ENCODE measurements around the gene GIMAP7. TPM values are rescaled to one million over a fixed set of nuclear protein-coding genes. Genes with fewer than 3 reads are reported as not detected.

The GIMAP7 gene
- total RNA-seq, 2 donors from 2014 or later, result 32.2 to 79.9 TPM

GRCh38 chr7:150556521-150557138, 42.0 kb downstream of the GIMAP7 start:
- Mint-ChIP-seq H3K36me3 (peaks cover 45 to 77% of the 10 kb centered on the region in 2 donors), H3K9me3 (peaks cover 28 to 53% of the 10 kb centered on the region in 2 donors), H3K27ac (peak overlapping the region; percentile 84 to 88)
- ATAC-seq (peak; percentile 71 to 75), DNase-seq (ENCODE audit: low spot score in 2 of 2) (no peak)

- no peak for DNase-seq (ENCODE audit: low spot score in 2 of 2)
- ATAC-seq, result peak in 1 of 2 donors; percentile 21
- Mint-ChIP-seq H3K36me3 (peaks cover 26 to 60% of the 10 kb centered on the region in 2 donors), H3K27ac (peak overlapping the region; percentile 59 to 88), H3K9me3 (peaks cover 11 to 23% of the 10 kb centered on the region in 2 donors)
Observed at GRCh38 chr7:150560486-150560885, 45.8 kb downstream of the GIMAP7 start.

- H3K9me3 Mint-ChIP-seq, result peaks cover 11 to 19% of the 10 kb centered on the region in 2 donors
- ATAC-seq (no peak), DNase-seq (ENCODE audit: low spot score in 2 of 2) (no peak)
- peak overlapping the region in 1 of 2 donors; percentile 88 for H3K27ac Mint-ChIP-seq
- H3K36me3 Mint-ChIP-seq, result peaks cover 31 to 65% of the 10 kb centered on the region in 2 donors
Observed at GRCh38 chr7:150562919-150563318, 48.2 kb downstream of the GIMAP7 start.

GRCh38 chr7:150564006-150564405, 49.3 kb downstream of the GIMAP7 start:
- Mint-ChIP-seq H3K9me3 (peaks cover 15 to 23% of the 10 kb centered on the region in 2 donors), H3K27ac (peak overlapping the region; percentile 82 to 88), H3K36me3 (peaks cover 38 to 68% of the 10 kb centered on the region in 2 donors)
- peak; percentile 68 to 79 for ATAC-seq
- DNase-seq (ENCODE audit: low spot score in 2 of 2), result no peak

- peaks cover 21 to 28% of the 10 kb centered on the region in 2 donors for H3K9me3 Mint-ChIP-seq
- peaks cover 44 to 69% of the 10 kb centered on the region in 2 donors for H3K36me3 Mint-ChIP-seq
- DNase-seq (ENCODE audit: low spot score in 2 of 2), result no peak
- peak in 1 of 2 donors; percentile 14 for ATAC-seq
- H3K27ac Mint-ChIP-seq, result peak overlapping the region; percentile 82 to 88
Observed at GRCh38 chr7:150564566-150564965, 49.9 kb downstream of the GIMAP7 start.

- H3K9me3 Mint-ChIP-seq, result peaks cover 19 to 26% of the 10 kb centered on the region in 2 donors
- H3K36me3 Mint-ChIP-seq, result peaks cover 46 to 69% of the 10 kb centered on the region in 2 donors
- DNase-seq (ENCODE audit: low spot score in 2 of 2) (no peak), ATAC-seq (no peak)
- peak overlapping the region; percentile 88 to 96 for H3K27ac Mint-ChIP-seq
Observed at GRCh38 chr7:150565239-150565638, 50.6 kb downstream of the GIMAP7 start.

GRCh38 chr7:150566123-150566522, 51.5 kb downstream of the GIMAP7 start:
- Mint-ChIP-seq H3K36me3 (peaks cover 52 to 69% of the 10 kb centered on the region in 2 donors), H3K27ac (peak overlapping the region; percentile 88 to 99), H3K9me3 (peaks cover 15 to 21% of the 10 kb centered on the region in 2 donors)
- no peak for DNase-seq (ENCODE audit: low spot score in 2 of 2)
- no peak for ATAC-seq

GRCh38 chr7:150566572-150566971, 51.9 kb downstream of the GIMAP7 start:
- peaks cover 56 to 69% of the 10 kb centered on the region in 2 donors for H3K36me3 Mint-ChIP-seq
- ATAC-seq, result peak; percentile 36 to 62

GRCh38 chr7:150567169-150567568, 52.5 kb downstream of the GIMAP7 start, which contains the start of gene GIMAP4:
Gene GIMAP4 (plus strand): TSS chr7:150567390. CDS start chr7:150569902, 2,512 bp downstream.
- DNase-seq (ENCODE audit: low spot score in 2 of 2) (no peak), ATAC-seq (peak in 1 of 2 donors; percentile 61)
- Mint-ChIP-seq H3K27ac (peak within 1 kb of the TSS; percentile 88 to 99), H3K9me3 (peaks cover 12 to 19% of the 10 kb centered on the region in 2 donors), H3K36me3 (peaks cover 57 to 69% of the 10 kb centered on the region in 2 donors)

More at GRCh38 chr7:150566572-150566971, 51.9 kb downstream of the GIMAP7 start:
- H3K9me3 Mint-ChIP-seq, result peaks cover 15 to 19% of the 10 kb centered on the region in 2 donors
- no peak for DNase-seq (ENCODE audit: low spot score in 2 of 2)
- peak overlapping the region; percentile 88 to 99 for H3K27ac Mint-ChIP-seq

GRCh38 chr7:150567871-150568301, 53.2 kb downstream of the GIMAP7 start:
- peaks cover 64 to 70% of the 10 kb centered on the region in 2 donors for H3K36me3 Mint-ChIP-seq

GRCh38 chr7:150568714-150569113, 54.0 kb downstream of the GIMAP7 start:
- ATAC-seq, result peak in 1 of 2 donors; percentile 23

More at GRCh38 chr7:150567871-150568301, 53.2 kb downstream of the GIMAP7 start:
- Mint-ChIP-seq H3K27ac (peak overlapping the region; percentile 88 to 99), H3K9me3 (peaks cover 19 to 25% of the 10 kb centered on the region in 2 donors)
- ATAC-seq (peak; percentile 4 to 17), DNase-seq (ENCODE audit: low spot score in 2 of 2) (no peak)

GRCh38 chr7:150569245-150569955, 54.7 kb downstream of the GIMAP7 start:
- Mint-ChIP-seq H3K27ac (peak overlapping the region; percentile 88 to 97), H3K36me3 (peaks cover 62 to 73% of the 10 kb centered on the region in 2 donors), H3K9me3 (peaks cover 24 to 33% of the 10 kb centered on the region in 2 donors)
- no peak for DNase-seq (ENCODE audit: low spot score in 2 of 2)
- ATAC-seq, result no peak

More at GRCh38 chr7:150568714-150569113, 54.0 kb downstream of the GIMAP7 start:
- Mint-ChIP-seq H3K27ac (peak overlapping the region; percentile 88 to 97), H3K36me3 (peaks cover 64 to 71% of the 10 kb centered on the region in 2 donors), H3K9me3 (peaks cover 20 to 29% of the 10 kb centered on the region in 2 donors)
- no peak for DNase-seq (ENCODE audit: low spot score in 2 of 2)

Other genes starting within 250 kb of the GIMAP7 start
- 10 to 100 TPM; 10.8 to 22.3 TPM for gene LRRC61, start 191.5 kb upstream of the GIMAP7 start, total RNA-seq
- gene ACTR3C, start 191.3 kb upstream of the GIMAP7 start, total RNA-seq, result 1 to 10 TPM; 2.3 to 5.8 TPM
- under 1 TPM in 1 of 2 donors, not detected in 1; 0.12 TPM for gene RARRES2, start 173.2 kb upstream of the GIMAP7 start, total RNA-seq
- 10 to 100 TPM; 57.1 to 77.4 TPM for gene REPIN1, start 146.1 kb upstream of the GIMAP7 start, total RNA-seq
- 1 to 10 TPM; 4.4 to 5.0 TPM for gene ZNF775, start 135.5 kb upstream of the GIMAP7 start, total RNA-seq
- 10 to 100 TPM; 13.5 to 17.7 TPM for gene GIMAP8, start 64.2 kb upstream of the GIMAP7 start, total RNA-seq
- 100 to 1,000 TPM; 202 to 336 TPM for gene GIMAP4, start 52.5 kb downstream of the GIMAP7 start, total RNA-seq
- gene GIMAP6, start 117.5 kb downstream of the GIMAP7 start, total RNA-seq, result 10 to 100 TPM; 35.9 to 43.2 TPM
- gene GIMAP2, start 170.8 kb downstream of the GIMAP7 start, total RNA-seq, result 10 to 100 TPM; 47.8 to 56.5 TPM
- 10 to 100 TPM in 1 of 2 donors, 1 to 10 TPM in 1; 3.1 to 10.7 TPM for gene GIMAP1, start 201.7 kb downstream of the GIMAP7 start, total RNA-seq
- 100 to 1,000 TPM in 1 of 2 donors, 10 to 100 TPM in 1; 73.1 to 115 TPM for gene GIMAP5, start 222.5 kb downstream of the GIMAP7 start, total RNA-seq

All from activated naive CD4-positive, alpha-beta T cell treated with anti-CD3 and anti-CD28 coated beads, Interleukin-2, amount 50 U/mL, for 72 hours (primary cell).